NCI-H524 (cell line): ENCODE measurements around the gene F8A2.
"Not testable (repeated sequence)": the region's sequence is repeated elsewhere in the genome, so short reads cannot be mapped to it uniquely, and the experiment has no call there.

Experiments
- DNase-seq, 2 experiments: peaks; one replicate each; lab custom pipeline; 2025; lab: John Stamatoyannopoulos, UW

Gene F8A2

GRCh38 chrX:155381843-155382528 lies at the start of gene F8A2:
Gene F8A2, plus strand, starts transcription at chrX:155382095. Its CDS starts 20 bp downstream, at chrX:155382115.
- not testable (repeated sequence) for DNase-seq

DNA sequence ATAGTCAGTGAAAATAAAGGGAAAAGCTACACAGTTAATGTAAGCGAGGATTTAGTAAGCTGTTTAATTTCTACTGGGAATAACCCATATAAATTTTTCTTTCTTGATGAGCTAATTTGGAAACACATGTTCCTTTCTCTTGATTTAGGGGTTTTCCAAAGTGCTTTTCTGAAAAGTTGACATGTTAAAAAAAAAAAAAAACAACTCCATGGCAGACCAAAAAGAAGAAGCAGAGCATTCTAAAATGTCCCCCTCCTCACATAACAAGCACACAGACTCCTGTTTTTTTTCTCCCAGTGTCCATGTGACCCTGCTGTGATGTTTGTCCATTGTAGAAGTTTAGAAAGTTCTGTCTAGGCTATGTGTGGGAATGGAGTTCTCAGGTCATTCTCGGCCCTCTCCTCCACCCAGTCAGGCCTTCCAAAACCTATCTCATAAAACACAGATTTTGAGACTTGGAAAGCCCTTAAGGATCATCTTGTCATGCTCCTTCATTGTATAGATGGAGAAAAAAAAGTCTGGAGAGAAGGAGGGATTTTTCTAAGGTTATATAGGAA lies 48.3 kb upstream of the F8A2 start:
- DNase-seq = no peak

GRCh38 chrX:155334486-155335336 lies 47.2 kb upstream of the F8A2 start, which contains the start of gene CLIC2:
Gene CLIC2, minus strand, starts transcription at chrX:155334614. Its CDS starts 187 bp downstream, at chrX:155334427.
- peak in 1 of 2 experiments; percentile 4 for DNase-seq

DNA sequence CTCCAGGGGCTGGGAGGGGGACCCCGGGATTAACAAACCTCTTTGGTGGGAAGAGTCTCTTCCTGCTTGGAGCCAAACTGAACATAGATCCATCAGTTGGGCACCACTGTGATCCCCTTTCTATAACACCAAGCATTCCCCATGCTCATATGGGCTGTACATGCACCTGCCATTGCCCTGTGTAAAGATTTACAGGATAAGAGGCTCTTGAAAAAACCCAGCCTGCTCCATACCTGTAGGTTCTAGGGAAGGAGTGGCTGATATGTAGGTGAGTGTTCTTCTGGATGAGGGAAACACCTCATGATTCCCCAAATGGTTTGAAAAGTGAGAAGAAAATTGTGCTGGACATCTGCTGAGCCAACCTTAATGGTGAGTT lies 46.6 kb upstream of the F8A2 start:
- not testable (repeated sequence) for DNase-seq

- not testable (repeated sequence) for DNase-seq
These were observed 36.2 kb upstream of the F8A2 start for GRCh38 chrX:155345689-155346088.

- not testable (repeated sequence) for DNase-seq
These were observed 32.4 kb upstream of the F8A2 start for GRCh38 chrX:155349448-155349847.

DNA sequence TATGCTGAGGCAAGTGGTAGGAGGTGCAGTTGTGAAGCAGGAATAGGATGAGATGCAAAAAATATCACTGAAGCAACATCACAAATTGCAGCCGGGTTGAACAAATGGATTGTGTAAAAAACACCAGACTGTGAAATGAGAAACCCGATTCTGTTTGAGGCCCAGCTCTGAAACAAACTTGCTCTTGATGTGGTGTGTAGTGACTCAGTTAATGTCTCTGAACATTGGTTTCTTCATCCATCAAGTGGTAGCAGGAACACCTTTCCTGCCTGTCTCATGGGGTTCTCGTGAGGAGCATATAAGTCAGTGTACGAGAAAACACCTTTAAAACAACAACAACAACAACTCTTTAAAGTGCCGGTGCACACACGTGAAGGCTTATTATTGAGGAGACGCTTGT lies 18.2 kb upstream of the F8A2 start:
- DNase-seq = not testable (repeated sequence)

GRCh38 chrX:155373777-155374458 lies 8.0 kb upstream of the F8A2 start:
- not testable (repeated sequence) for DNase-seq

- DNase-seq = not testable (repeated sequence)
These were observed 2.1 kb upstream of the F8A2 start for GRCh38 chrX:155379802-155380201.

DNA sequence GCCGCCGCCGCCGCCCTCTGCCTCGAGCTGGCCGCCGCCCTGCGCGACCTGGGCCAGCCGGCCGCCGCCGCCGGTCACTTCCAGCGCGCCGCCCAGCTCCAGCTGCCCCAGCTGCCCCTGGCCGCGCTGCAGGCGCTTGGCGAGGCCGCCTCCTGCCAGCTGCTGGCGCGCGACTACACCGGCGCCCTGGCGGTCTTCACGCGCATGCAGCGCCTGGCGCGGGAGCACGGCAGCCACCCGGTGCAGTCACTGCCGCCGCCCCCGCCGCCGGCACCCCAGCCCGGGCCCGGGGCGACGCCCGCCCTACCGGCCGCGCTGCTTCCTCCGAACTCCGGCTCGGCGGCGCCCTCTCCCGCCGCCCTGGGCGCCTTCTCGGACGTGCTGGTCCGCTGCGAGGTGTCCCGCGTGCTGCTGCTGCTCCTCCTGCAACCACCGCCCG lies 653 bp downstream of the F8A2 start:
- not testable (repeated sequence) for DNase-seq

GRCh38 chrX:155389634-155390033 lies 7.7 kb downstream of the F8A2 start:
- DNase-seq = no peak

GRCh38 chrX:155394747-155395276 lies 12.9 kb downstream of the F8A2 start:
- DNase-seq = not testable (repeated sequence)

- no peak for DNase-seq
These were observed 24.5 kb downstream of the F8A2 start for GRCh38 chrX:155406429-155406828.

DNA sequence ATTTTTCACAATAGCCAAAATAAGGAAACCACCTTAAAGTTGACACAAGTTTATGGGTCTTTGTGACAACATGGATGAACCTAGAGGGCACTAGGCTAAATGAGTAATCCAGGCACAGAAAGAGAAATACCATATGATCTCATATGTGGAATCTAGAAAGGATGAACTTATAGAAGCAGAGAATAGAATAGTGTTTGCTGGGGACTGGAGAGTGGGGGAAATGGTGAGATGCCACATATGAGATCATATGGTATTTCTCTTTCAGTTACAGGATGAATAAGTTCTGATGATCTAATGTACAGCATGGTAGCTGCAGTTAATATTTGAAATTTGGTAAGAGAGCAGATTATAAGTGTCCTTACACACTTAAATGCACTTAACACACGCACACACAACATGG lies 35.9 kb downstream of the F8A2 start:
- no peak for DNase-seq
